ENCODE measurements around the gene KCNJ2.

GRCh38 chr17:70183508-70183907 lies 14.2 kb downstream of the KCNJ2 start:
- TF ChIP-seq, protein P1, sequence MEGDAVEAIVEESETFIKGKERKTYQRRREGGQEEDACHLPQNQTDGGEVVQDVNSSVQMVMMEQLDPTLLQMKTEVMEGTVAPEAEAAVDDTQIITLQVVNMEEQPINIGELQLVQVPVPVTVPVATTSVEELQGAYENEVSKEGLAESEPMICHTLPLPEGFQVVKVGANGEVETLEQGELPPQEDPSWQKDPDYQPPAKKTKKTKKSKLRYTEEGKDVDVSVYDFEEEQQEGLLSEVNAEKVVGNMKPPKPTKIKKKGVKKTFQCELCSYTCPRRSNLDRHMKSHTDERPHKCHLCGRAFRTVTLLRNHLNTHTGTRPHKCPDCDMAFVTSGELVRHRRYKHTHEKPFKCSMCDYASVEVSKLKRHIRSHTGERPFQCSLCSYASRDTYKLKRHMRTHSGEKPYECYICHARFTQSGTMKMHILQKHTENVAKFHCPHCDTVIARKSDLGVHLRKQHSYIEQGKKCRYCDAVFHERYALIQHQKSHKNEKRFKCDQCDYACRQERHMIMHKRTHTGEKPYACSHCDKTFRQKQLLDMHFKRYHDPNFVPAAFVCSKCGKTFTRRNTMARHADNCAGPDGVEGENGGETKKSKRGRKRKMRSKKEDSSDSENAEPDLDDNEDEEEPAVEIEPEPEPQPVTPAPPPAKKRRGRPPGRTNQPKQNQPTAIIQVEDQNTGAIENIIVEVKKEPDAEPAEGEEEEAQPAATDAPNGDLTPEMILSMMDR (IDR thresholded peaks at IDR 0.05; ENCODE audit: poor library complexity, severe bottlenecking) = no peak
- TF ChIP-seq EZH2 (IDR thresholded peaks at IDR 0.05; ENCODE audit: borderline replicate concordance, insufficient read depth, low read length, poor library complexity, severe bottlenecking) (no peak), MXI1 (conservative IDR thresholded peaks at IDR 0.05; ENCODE audit: poor library complexity, severe bottlenecking) (no peak)
- TF ChIP-seq, protein P2, sequence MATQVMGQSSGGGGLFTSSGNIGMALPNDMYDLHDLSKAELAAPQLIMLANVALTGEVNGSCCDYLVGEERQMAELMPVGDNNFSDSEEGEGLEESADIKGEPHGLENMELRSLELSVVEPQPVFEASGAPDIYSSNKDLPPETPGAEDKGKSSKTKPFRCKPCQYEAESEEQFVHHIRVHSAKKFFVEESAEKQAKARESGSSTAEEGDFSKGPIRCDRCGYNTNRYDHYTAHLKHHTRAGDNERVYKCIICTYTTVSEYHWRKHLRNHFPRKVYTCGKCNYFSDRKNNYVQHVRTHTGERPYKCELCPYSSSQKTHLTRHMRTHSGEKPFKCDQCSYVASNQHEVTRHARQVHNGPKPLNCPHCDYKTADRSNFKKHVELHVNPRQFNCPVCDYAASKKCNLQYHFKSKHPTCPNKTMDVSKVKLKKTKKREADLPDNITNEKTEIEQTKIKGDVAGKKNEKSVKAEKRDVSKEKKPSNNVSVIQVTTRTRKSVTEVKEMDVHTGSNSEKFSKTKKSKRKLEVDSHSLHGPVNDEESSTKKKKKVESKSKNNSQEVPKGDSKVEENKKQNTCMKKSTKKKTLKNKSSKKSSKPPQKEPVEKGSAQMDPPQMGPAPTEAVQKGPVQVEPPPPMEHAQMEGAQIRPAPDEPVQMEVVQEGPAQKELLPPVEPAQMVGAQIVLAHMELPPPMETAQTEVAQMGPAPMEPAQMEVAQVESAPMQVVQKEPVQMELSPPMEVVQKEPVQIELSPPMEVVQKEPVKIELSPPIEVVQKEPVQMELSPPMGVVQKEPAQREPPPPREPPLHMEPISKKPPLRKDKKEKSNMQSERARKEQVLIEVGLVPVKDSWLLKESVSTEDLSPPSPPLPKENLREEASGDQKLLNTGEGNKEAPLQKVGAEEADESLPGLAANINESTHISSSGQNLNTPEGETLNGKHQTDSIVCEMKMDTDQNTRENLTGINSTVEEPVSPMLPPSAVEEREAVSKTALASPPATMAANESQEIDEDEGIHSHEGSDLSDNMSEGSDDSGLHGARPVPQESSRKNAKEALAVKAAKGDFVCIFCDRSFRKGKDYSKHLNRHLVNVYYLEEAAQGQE (IDR thresholded peaks at IDR 0.05; ENCODE audit: borderline replicate concordance) = no peak
